IMR-90 (cell line): ENCODE measurements around the gene ITGB2.

Source experiments
- CEBPB ChIP-seq: IDR thresholded peaks from 2 replicates; pipeline ENCODE4 v1.6.1; 2012; ENCODE audit warnings: low read depth, low read length, improper control_type of control experiment
- CHD1 ChIP-seq: IDR thresholded peaks from 2 replicates; pipeline ENCODE4 v1.6.1; 2012; ENCODE audit warnings: low read depth, low read length, improper control_type of control experiment
- MAFK ChIP-seq: IDR thresholded peaks from 2 replicates; pipeline ENCODE4 v1.6.1; 2012; ENCODE audit warnings: low read depth, low read length, improper control_type of control experiment
- MAZ ChIP-seq: IDR thresholded peaks from 2 replicates; pipeline ENCODE4 v1.6.1; 2012; ENCODE audit warnings: low read depth, mild to moderate bottlenecking, low read length, improper control_type of control experiment, moderate library complexity, borderline replicate concordance
- POLR2A ChIP-seq: IDR thresholded peaks from 2 replicates; pipeline ENCODE4 v1.6.1; 2012; ENCODE audit warnings: mild to moderate bottlenecking, low read depth, low read length
- RAD21 ChIP-seq: IDR thresholded peaks from 2 replicates; pipeline ENCODE4 v1.6.1; 2012; ENCODE audit warnings: low read length, improper control_type of control experiment
- RFX5 ChIP-seq: IDR thresholded peaks from 2 replicates; pipeline ENCODE4 v1.8.0; 2012; ENCODE audit warnings: low read depth, mild to moderate bottlenecking, low read length, moderate library complexity
- TF ChIP-seq, protein P1 (sequence below): conservative IDR thresholded peaks from 2 replicates; pipeline ENCODE4 v1.5.1; 2012; ENCODE audit warnings: mild to moderate bottlenecking, low read depth, low read length, improper control_type of control experiment
- TF ChIP-seq, protein P2 (sequence below): fragments of 150-350 bp; IDR thresholded peaks from 2 replicates; pipeline ENCODE4 v1.6.1; 2017; ENCODE audit warnings: mild to moderate bottlenecking, antibody characterized with exemption, low read length, low read depth

DNA sequence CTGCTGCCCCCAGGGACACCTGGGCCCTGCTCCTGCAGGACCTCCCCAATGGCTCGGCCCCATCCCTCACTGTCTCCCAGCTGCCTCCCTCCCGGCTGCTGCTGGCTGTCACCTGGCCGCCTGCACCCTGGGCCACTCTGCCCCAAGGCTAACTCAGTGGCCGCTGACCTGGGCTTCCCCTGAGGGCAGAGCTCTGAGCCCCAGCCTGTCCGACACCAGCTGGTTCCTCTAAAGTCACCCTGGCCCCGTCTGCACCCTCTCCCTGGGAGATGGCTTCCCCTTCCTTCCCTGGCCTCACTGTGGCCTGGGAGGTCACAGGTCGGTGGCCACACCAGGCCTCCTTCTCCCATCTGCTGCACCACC lies 15.0 kb downstream of the ITGB2 start:
- TF ChIP-seq CEBPB (no peak), POLR2A (no peak), CHD1 (no peak), MAFK (no peak), RAD21 (no peak), RFX5 (no peak), MAZ (no peak)
- TF ChIP-seq, protein P1, sequence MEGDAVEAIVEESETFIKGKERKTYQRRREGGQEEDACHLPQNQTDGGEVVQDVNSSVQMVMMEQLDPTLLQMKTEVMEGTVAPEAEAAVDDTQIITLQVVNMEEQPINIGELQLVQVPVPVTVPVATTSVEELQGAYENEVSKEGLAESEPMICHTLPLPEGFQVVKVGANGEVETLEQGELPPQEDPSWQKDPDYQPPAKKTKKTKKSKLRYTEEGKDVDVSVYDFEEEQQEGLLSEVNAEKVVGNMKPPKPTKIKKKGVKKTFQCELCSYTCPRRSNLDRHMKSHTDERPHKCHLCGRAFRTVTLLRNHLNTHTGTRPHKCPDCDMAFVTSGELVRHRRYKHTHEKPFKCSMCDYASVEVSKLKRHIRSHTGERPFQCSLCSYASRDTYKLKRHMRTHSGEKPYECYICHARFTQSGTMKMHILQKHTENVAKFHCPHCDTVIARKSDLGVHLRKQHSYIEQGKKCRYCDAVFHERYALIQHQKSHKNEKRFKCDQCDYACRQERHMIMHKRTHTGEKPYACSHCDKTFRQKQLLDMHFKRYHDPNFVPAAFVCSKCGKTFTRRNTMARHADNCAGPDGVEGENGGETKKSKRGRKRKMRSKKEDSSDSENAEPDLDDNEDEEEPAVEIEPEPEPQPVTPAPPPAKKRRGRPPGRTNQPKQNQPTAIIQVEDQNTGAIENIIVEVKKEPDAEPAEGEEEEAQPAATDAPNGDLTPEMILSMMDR, result no peak
- TF ChIP-seq, protein P2, sequence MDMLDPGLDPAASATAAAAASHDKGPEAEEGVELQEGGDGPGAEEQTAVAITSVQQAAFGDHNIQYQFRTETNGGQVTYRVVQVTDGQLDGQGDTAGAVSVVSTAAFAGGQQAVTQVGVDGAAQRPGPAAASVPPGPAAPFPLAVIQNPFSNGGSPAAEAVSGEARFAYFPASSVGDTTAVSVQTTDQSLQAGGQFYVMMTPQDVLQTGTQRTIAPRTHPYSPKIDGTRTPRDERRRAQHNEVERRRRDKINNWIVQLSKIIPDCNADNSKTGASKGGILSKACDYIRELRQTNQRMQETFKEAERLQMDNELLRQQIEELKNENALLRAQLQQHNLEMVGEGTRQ, result no peak
